ENCODE data around the gene NEUROG3. TPM values are rescaled to one million over a fixed set of nuclear protein-coding genes. Genes with fewer than 3 reads are reported as not detected.

NEUROG3 gene
- total RNA-seq, 2 donors from 2014 or later: 3.1 to 4.0 TPM

- Histone ChIP-seq H3K9me3 (no peaks in the 10 kb centered on the region), H3K4me1 (no peaks in the 10 kb centered on the region), H3K4me3 (no peak overlapping the region), H3K36me3 (no peaks in the 10 kb centered on the region), H3K27me3 (peaks cover 52% of the 10 kb centered on the region), H3K9ac (ENCODE audit: low read depth in 2 of 2, low read length in 2 of 2) (no peak overlapping the region), H3K27ac (no peak overlapping the region)
- TF ChIP-seq CTCF (IDR thresholded peaks at IDR 0.05): no peak
- intact Hi-C loops (cut with DNase I): no loop called here
- DNase-seq: no peak
These were observed 4.3 kb upstream of the NEUROG3 start for GRCh38 chr10:69577268-69578232.

- H3K4me3 ChIP-seq: no peak overlapping the region
- H3K9me3 ChIP-seq: no peaks in the 10 kb centered on the region
- DNase-seq: no peak
- no peak overlapping the region for H3K9ac ChIP-seq (ENCODE audit: low read depth in 2 of 2, low read length in 2 of 2)
- no peaks in the 10 kb centered on the region for H3K36me3 ChIP-seq
- TF ChIP-seq CTCF (IDR thresholded peaks at IDR 0.05): no peak
- H3K27ac ChIP-seq: no peak overlapping the region
- H3K4me1 ChIP-seq: no peaks in the 10 kb centered on the region
- peaks cover 62% of the 10 kb centered on the region for H3K27me3 ChIP-seq
- intact Hi-C loops (cut with DNase I): no loop called here
These were observed 3.3 kb upstream of the NEUROG3 start for GRCh38 chr10:69576334-69577011.

DNA sequence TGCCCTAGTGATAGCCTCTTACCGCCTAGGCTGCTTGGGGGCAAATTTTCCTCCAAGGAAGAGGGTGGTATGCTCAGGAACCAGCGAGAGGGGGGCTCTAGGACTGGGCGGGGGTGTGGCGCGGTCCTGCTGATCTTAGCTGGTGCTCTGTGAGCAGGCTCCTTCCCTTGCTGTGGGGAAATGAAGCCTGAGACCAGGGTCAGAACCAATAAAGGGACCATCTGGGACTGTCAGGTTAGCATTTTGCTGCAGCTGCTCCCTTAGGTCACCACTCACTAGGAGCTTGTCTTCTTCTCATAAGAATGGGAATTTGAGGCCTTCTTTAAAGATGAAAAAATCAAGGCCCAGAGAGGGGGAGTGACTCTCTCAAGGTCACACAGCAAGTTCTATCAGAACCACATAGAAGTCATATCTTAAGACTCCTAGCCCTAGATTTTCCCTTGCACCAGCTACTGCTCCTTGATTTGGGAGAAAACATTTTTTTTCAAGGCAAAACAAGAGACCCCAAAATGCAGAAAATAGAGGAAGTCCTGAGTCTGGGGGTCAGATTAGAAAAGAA is 2.0 kb upstream of the NEUROG3 start:
- TF ChIP-seq CTCF (IDR thresholded peaks at IDR 0.05): no peak
- H3K27me3 ChIP-seq: peaks cover 70% of the 10 kb centered on the region
- H3K4me1 ChIP-seq: no peaks in the 10 kb centered on the region
- H3K27ac ChIP-seq: no peak overlapping the region
- no peak overlapping the region for H3K9ac ChIP-seq (ENCODE audit: low read depth in 2 of 2, low read length in 2 of 2)
- H3K4me3 ChIP-seq: no peak overlapping the region
- intact Hi-C loops (cut with DNase I): no loop called here
- no peaks in the 10 kb centered on the region for H3K9me3 ChIP-seq
- H3K36me3 ChIP-seq: no peaks in the 10 kb centered on the region
- no peak for DNase-seq

- Histone ChIP-seq H3K9me3 (no peaks in the 10 kb centered on the region), H3K4me3 (no peak overlapping the region), H3K36me3 (no peaks in the 10 kb centered on the region), H3K9ac (ENCODE audit: low read depth in 2 of 2, low read length in 2 of 2) (no peak overlapping the region), H3K4me1 (no peaks in the 10 kb centered on the region), H3K27ac (no peak overlapping the region), H3K27me3 (peaks cover 73% of the 10 kb centered on the region)
- DNase-seq: no peak
- TF ChIP-seq CTCF (IDR thresholded peaks at IDR 0.05): no peak
- intact Hi-C loops (cut with DNase I): no loop called here
These were observed 1.4 kb upstream of the NEUROG3 start for GRCh38 chr10:69574571-69574978.

- intact Hi-C loops (cut with DNase I): no loop called here
- Histone ChIP-seq H3K27ac (no peak overlapping the region), H3K9me3 (no peaks in the 10 kb centered on the region), H3K27me3 (peaks cover 81% of the 10 kb centered on the region), H3K4me1 (no peaks in the 10 kb centered on the region), H3K36me3 (no peaks in the 10 kb centered on the region), H3K9ac (ENCODE audit: low read depth in 2 of 2, low read length in 2 of 2) (no peak overlapping the region), H3K4me3 (peak overlapping the region; percentile 22)
- no peak for TF ChIP-seq CTCF (IDR thresholded peaks at IDR 0.05)
- DNase-seq: no peak
These were observed 815 bp downstream of the NEUROG3 start for GRCh38 chr10:69572159-69573055.

All from colonic mucosa (tissue), 4 donors.